Mesodermal cell (in vitro differentiated cells): ENCODE results near the gene TSHZ1.

Experiments used
- H3K27ac ChIP-seq: 2 replicates; pipeline ENCODE4 v1.7.0; 2013; ENCODE audit warnings: mild to moderate bottlenecking, low read depth, low read length, moderate library complexity; ENCODE audit not compliant: severe bottlenecking
- H3K36me3 ChIP-seq: 2 replicates; pipeline ENCODE4 v1.7.1; 2013; ENCODE audit warnings: mild to moderate bottlenecking, low read length, moderate library complexity; ENCODE audit not compliant: control insufficient read depth, insufficient read depth
- H3K4me1 ChIP-seq: one replicate; pipeline ENCODE4 v1.7.1; 2013; ENCODE audit warnings: mild to moderate bottlenecking, low read length; ENCODE audit not compliant: insufficient read depth, control insufficient read depth, poor library complexity, severe bottlenecking
- H3K4me3 ChIP-seq: 2 replicates; pipeline ENCODE4 v1.7.0; 2013; ENCODE audit warnings: low read length, control low read depth, mild to moderate bottlenecking; ENCODE audit not compliant: insufficient read depth, poor library complexity, severe bottlenecking; ENCODE audit errors: extremely low read depth
- H3K9me3 ChIP-seq: 2 replicates; pipeline ENCODE4 v1.7.1; 2013; ENCODE audit warnings: mild to moderate bottlenecking, low read length, moderate library complexity; ENCODE audit not compliant: control insufficient read depth
- WGBS, 2 experiments: methylation state at CpG; one replicate each; pipeline ENCODE4 v1.1.5; 2013; ENCODE audit warnings: missing lambda C conversion rate in 2 of 2; ENCODE audit not compliant: insufficient coverage in 2 of 2; 5-methylcytosine and 5-hydroxymethylcytosine counted together

TSHZ1 gene

DNA sequence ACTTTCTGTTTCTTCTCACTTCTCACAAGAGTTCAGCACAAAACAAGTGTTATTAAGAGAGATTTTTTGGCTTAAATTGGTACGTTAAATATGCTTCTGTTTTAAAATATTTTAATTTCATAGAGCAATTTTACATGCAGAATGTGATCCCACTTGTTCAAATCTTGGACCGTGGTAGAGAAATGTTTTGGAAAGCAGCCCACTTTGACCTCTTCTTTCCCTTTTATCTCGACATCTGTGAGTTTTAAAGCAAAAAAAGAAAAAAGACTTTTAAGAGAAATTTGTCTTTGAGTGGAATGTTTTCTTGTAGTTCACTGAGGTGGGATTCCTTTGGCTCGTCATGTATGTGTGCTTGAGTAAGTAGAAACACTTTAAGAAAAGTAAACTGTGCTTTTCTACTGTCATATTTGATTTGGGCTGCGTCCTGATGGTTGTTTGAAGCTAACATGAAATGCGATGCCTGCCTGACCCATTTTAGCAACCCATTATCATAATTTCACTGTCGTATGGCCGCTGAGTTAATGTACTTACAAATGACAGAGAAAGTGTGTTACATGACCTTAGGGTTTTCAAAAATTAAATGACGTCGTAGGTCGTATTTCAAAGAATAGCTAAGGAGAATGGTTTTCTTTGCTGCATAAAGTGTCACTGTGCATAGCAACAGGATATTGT, 54.5 kb downstream of the TSHZ1 start:
- H3K4me3 ChIP-seq, result no peak overlapping the region
- WGBS, 2 experiments, result 95 to 100% methylated on average over 2 to 4 of the region's 11 CpGs
- no peak overlapping the region for H3K27ac ChIP-seq
- H3K9me3 ChIP-seq, result no peaks in the 10 kb centered on the region
- H3K36me3 ChIP-seq, result no peaks in the 10 kb centered on the region
- H3K4me1 ChIP-seq, result no peaks in the 10 kb centered on the region

DNA sequence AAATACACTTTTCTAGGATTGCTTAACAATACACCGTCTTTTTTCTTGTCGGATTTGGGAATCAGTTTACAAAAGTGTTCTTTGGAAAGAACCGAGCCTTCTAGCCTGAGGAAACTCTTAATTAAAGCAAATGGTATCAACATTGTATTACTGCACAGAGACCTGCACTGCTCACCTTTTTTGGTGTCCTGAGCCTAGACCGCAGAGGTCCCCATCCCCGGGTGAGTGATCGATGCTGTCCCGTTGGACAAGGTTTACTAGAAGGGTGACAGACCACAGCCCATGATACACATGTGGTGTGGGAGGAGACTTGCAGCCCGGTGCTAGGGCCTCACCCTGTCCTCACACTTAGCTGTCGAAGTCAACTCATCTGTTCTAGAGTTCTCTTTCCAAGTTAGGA, 55.3 kb downstream of the TSHZ1 start:
- Histone ChIP-seq H3K4me3 (no peak overlapping the region), H3K9me3 (no peaks in the 10 kb centered on the region), H3K36me3 (no peaks in the 10 kb centered on the region), H3K4me1 (no peaks in the 10 kb centered on the region), H3K27ac (no peak overlapping the region)
- WGBS, 2 experiments, result 83 to 95% methylated on average over 1 to 8 of the region's 9 CpGs

DNA sequence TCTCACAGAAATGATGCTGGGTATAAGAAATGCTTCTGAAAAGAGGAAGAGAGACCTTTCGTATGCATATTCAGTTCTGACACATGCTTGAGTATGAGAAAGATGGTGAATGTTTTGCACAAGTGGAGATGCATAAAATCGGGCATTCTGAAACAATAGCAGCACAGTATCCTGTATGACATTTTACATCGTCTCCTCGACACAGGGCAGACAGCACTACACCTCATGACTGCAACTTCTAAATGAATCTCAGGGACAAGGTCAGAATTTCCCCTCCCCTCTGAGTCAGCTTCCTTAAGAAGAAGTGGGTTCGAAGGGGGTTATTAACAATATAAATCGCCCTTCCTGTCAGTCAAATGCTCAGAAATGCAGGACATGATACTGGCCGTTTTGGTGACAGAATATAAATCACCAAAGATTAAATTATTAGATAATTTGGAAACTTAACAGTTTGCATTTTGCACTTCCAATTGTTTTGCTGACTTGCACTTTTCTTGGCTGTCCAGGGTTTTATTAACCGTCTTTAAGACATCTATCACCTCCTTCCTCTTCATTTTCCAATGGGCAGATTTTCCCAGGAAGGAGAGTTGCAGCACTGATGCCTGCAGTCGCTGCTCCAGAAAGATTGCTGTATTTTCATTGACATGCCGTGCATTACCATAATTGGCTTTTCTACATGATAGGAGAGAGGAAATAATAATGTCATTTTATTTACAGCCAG, 57.2 kb downstream of the TSHZ1 start:
- no peaks in the 10 kb centered on the region for H3K4me1 ChIP-seq
- no peak overlapping the region for H3K4me3 ChIP-seq
- H3K27ac ChIP-seq, result no peak overlapping the region
- no peaks in the 10 kb centered on the region for H3K9me3 ChIP-seq
- WGBS, 2 experiments, result 92 to 95% methylated on average over 4 to 7 of the region's 10 CpGs
- H3K36me3 ChIP-seq, result no peaks in the 10 kb centered on the region

DNA sequence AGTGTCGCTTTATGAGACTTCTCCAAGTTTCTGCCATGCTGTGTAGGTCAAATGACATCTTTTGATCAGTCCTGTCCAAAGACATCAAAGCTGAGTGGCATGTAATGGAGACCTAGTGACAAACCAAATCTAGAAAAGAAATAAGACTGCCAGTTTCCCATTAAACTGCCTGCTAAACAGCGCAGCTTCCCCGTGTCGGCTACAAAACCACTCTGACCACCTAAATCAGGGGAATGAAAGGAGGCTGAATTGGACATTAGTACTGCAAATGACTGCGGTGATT, 57.7 kb downstream of the TSHZ1 start:
- no peaks in the 10 kb centered on the region for H3K36me3 ChIP-seq
- no peaks in the 10 kb centered on the region for H3K4me1 ChIP-seq
- H3K9me3 ChIP-seq, result no peaks in the 10 kb centered on the region
- 88 to 100% methylated on average over 2 to 4 of the region's 5 CpGs for WGBS, 2 experiments
- H3K27ac ChIP-seq, result no peak overlapping the region
- no peak overlapping the region for H3K4me3 ChIP-seq

DNA sequence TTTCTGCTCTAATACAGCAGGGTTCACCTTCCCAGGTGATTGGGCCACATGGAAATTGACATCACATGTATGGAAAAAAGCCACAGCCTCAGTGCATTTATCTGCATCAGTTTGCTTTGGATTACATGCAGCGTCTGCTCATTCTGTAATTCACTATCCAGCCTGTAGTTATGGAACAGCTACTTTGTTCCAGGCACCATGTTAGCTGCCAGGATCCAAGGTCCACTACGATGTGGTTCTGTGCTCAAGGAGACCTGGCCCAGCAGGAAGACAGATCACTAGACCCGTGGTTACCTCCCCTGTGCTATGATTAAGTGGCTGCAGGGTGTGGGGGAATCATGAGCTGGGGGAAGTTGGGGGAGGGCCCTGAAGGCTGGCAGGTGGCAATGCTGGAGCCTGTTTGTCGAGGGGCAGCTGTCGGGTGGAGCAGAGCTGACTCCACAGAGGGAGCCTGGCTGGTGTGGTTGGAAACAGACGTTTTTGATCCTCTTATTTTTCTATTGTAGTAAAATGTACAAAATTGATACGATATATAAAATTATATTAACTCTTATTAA, 58.6 kb downstream of the TSHZ1 start:
- no peaks in the 10 kb centered on the region for H3K4me1 ChIP-seq
- no peak overlapping the region for H3K4me3 ChIP-seq
- WGBS, 2 experiments, result 75 to 96% methylated on average over 3 to 4 of the region's 7 CpGs
- H3K36me3 ChIP-seq, result no peaks in the 10 kb centered on the region
- no peak overlapping the region for H3K27ac ChIP-seq
- no peaks in the 10 kb centered on the region for H3K9me3 ChIP-seq

DNA sequence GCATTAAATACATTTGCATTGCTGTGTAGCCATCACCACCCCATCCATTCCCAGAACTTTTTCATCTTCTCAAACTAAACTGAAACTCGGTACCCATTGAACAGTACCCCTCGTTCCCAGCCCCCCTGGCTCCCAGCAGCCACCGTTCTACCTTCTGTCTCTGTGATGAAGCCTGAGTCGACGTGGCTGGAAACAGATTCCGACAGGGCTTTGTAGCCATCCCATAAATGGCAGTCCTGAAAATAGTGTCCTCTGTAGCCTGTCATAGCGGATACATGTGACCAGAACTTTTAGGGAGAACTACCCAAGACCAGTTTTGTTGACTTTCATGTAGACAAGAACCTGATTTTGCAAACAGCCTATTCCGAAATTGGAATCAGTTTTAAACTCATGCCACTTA, 59.1 kb downstream of the TSHZ1 start:
- Histone ChIP-seq H3K36me3 (no peaks in the 10 kb centered on the region), H3K9me3 (no peaks in the 10 kb centered on the region), H3K4me1 (no peaks in the 10 kb centered on the region), H3K27ac (no peak overlapping the region), H3K4me3 (no peak overlapping the region)
- 92 to 98% methylated on average over 8 of the region's 8 CpGs for WGBS, 2 experiments

DNA sequence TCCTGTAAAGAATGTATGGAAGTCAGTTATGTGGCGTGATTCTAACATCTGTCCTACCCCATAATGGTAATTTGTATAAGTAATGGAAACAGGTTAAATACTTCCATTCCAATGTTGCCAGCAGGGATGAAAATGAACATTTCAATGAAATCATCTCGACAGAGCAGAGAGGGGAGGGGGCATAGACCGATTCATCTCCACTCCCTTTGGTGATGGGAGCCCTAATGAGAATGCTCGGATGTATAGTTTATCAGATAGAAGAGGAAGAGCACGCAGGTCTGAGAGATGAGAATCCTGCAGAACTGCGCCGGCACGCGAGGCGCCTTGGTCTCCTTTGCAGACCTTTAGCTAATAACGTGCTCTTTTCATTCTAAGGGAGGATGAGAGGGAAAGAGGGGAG, 61.4 kb downstream of the TSHZ1 start:
- H3K36me3 ChIP-seq, result no peaks in the 10 kb centered on the region
- peaks cover 3% of the 10 kb centered on the region for H3K4me1 ChIP-seq

DNA sequence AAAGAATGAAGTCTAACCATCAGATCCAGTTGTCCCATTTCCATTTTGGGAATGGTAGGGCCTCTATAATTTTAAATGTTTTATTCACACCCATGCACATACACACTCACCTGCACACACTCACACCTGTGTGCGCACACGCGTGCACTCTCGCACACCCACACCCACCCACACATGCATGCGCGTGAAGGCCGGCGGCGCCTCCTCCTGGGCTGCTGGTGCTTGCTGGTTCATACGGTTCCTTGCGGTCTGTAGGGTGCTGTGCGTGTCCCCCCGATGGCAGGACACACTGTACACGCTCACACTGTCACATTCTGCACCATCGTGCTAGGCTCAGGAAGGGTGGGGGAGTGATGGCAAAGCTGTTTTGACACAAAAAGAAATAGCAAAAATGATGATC, 63.2 kb downstream of the TSHZ1 start:
- H3K9me3 ChIP-seq, result no peaks in the 10 kb centered on the region
- no peaks in the 10 kb centered on the region for H3K36me3 ChIP-seq
- H3K4me1 ChIP-seq, result peaks cover 9% of the 10 kb centered on the region
- no peak overlapping the region for H3K4me3 ChIP-seq
- WGBS, 2 experiments, result 99 to 100% methylated on average over 11 to 14 of the region's 15 CpGs
- H3K27ac ChIP-seq, result no peak overlapping the region

More for the DNA sequence above, 61.4 kb downstream of the TSHZ1 start:
- H3K27ac ChIP-seq, result no peak overlapping the region
- no peaks in the 10 kb centered on the region for H3K9me3 ChIP-seq
- H3K4me3 ChIP-seq, result no peak overlapping the region
- WGBS, 2 experiments, result 88 to 95% methylated on average over 8 to 10 of the region's 11 CpGs

DNA sequence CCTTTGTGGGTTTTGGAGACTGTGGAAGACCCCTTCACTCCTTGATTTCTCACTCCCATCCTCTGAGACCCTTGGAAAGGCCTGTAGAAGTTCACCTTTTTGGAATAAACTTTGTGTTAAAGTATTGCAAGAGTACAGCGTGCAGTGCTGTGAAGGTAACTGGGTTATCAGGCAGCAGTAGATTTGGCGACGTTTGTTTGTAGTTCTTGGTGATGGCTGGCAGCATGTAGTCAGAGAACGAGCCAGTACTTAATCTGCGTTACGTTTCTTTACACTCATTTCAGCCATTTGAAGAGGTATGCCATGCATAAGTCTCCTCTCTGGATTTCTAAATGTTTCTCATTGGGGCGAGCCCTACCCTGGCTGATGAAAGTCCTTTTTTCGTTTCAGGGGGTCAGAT, 64.6 kb downstream of the TSHZ1 start:
- Histone ChIP-seq H3K36me3 (no peaks in the 10 kb centered on the region), H3K4me3 (no peak overlapping the region), H3K27ac (no peak overlapping the region), H3K4me1 (peaks cover 9% of the 10 kb centered on the region), H3K9me3 (no peaks in the 10 kb centered on the region)
- 97 to 98% methylated on average over 8 of the region's 8 CpGs for WGBS, 2 experiments

DNA sequence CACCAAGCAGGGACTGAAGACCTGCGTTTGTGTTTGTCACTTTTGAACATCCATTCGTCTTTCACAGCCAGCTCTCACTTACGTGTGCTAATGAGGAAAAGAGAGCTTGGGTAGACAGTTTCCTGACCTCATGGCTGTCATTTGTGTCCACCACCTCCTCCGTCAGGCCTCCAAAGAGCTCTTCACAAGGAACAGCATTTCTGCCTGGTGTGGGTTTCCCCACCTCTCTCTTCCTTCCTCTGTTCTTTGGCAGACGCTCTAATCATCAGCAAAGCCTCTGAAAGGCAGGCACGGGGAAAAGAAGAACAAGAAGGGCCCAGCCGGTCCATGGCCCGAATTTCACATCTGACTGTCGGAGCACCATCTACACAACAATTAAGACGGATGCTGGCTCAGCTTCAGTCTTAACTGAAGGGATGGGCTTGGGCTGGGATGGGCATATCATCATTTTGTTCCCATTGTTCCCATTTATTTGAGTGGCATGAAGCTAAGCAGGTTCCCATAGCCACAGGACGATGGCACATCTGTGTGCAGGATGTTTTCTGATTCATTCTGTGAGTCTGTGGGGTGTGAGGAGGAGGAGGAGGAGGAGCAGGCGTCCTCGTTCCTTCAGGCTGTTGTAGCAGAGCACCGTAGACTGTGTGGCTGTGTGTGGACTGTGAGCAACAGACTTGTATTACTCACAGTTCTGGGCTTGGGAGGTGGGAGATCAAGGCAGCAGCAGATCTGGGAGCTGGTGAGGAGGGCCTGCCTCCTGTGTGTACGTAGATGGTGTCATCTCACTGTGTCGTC, 66.4 kb downstream of the TSHZ1 start:
- 72 to 76% methylated on average over 7 to 15 of the region's 16 CpGs for WGBS, 2 experiments
- Histone ChIP-seq H3K4me3 (no peak overlapping the region), H3K4me1 (peaks cover 17% of the 10 kb centered on the region), H3K9me3 (no peaks in the 10 kb centered on the region), H3K27ac (no peak overlapping the region), H3K36me3 (no peaks in the 10 kb centered on the region)
